ENCODE results near the gene RPTOR. TPM values are rescaled to one million over a fixed set of nuclear protein-coding genes. Genes with fewer than 3 reads are reported as not detected.
A peak's percentile ranks its signal among the peaks of the same experiment; 100 is the strongest.

Gene RPTOR
- total and polyA plus RNA-seq, 4 donors: 12.4 to 46.1 (median 29.7) TPM

- TF ChIP-seq, protein P1, sequence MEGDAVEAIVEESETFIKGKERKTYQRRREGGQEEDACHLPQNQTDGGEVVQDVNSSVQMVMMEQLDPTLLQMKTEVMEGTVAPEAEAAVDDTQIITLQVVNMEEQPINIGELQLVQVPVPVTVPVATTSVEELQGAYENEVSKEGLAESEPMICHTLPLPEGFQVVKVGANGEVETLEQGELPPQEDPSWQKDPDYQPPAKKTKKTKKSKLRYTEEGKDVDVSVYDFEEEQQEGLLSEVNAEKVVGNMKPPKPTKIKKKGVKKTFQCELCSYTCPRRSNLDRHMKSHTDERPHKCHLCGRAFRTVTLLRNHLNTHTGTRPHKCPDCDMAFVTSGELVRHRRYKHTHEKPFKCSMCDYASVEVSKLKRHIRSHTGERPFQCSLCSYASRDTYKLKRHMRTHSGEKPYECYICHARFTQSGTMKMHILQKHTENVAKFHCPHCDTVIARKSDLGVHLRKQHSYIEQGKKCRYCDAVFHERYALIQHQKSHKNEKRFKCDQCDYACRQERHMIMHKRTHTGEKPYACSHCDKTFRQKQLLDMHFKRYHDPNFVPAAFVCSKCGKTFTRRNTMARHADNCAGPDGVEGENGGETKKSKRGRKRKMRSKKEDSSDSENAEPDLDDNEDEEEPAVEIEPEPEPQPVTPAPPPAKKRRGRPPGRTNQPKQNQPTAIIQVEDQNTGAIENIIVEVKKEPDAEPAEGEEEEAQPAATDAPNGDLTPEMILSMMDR (IDR thresholded peaks at IDR 0.05; ENCODE audit: control extremely low read depth, extremely low read depth): no peak
- Histone ChIP-seq H3K9ac (ENCODE audit: insufficient read depth in 1 of 2, low read length in 2 of 2) (no peak overlapping the region), H3K9me3 (ENCODE audit: control insufficient read depth in 4 of 4, insufficient read depth in 3 of 4, low read length in 3 of 4) (no peaks in the 10 kb centered on the region), H3K27ac (ENCODE audit: low read depth in 1 of 2, low read length in 1 of 2) (peak overlapping the region in 1 of 2 donors; percentile 72), H3K4me3 (no peak overlapping the region), H3K27me3 (ENCODE audit: control insufficient read depth in 3 of 3, insufficient read depth in 3 of 3, low read length in 2 of 3) (no peaks in the 10 kb centered on the region), H3K4me1 (ENCODE audit: control insufficient read depth in 5 of 5, insufficient read depth in 5 of 5, low read length in 5 of 5) (peaks cover 0 to 50% (median 16%) of the 10 kb centered on the region in 5 donors), H3K36me3 (ENCODE audit: control insufficient read depth in 4 of 4, insufficient read depth in 4 of 4, low read length in 4 of 4) (peaks cover 2 to 20% (median 11%) of the 10 kb centered on the region in 4 donors)
- peak; percentile 98 to 99 (median 99) for DNase-seq
- WGBS, 2 donors: 65 to 84% methylated on average over 38 of the region's 38 CpGs
- ATAC-seq (ENCODE audit: insufficient read depth, low FRiP score): peak; percentile 41
Observed at GRCh38 chr17:80942423-80943345, 398.0 kb downstream of the RPTOR start.

DNA sequence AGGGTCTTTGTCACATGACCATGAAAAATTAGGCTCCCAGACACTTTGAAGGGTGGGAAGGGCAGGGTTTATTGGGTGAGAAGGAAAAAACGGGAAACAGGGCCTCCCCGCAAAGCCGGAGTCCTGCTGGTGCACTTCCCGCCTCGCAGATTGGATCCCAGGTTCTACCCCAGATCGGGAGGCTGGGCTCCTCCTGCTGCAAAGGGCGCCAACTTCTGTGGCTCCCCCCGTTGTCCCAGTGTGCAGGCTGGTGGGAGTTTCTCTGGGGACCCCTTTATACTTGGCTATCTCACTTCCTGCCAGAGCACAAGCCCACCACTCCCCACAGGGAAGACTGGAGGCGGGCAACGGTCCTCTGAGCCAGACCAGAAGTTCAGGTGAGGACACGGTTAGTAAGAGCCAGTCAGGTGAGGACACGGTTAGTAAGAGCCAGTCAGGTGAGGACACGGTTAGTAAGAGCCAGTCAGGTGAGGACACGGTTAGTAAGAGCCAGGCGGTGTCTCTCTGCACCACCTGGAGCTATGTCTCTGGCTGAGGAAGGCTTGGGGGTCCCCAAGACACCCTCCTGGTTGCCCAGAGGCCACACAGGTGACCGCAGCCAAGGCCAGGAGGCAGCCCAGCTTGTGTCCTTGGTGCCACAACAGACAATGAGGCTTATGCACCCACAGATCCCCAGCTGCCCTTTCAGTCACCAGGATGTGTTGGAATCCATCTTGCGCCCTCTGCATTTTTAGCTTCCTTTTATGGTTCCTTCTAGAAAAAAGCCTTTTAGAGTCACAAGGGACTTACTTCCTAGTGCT lies 398.9 kb downstream of the RPTOR start:
- H3K27me3 ChIP-seq (ENCODE audit: control insufficient read depth in 3 of 3, insufficient read depth in 3 of 3, low read length in 2 of 3): no peaks in the 10 kb centered on the region
- 92 to 97% methylated on average over 17 of the region's 17 CpGs for WGBS, 2 donors
- peaks cover 0 to 50% (median 16%) of the 10 kb centered on the region in 5 donors for H3K4me1 ChIP-seq (ENCODE audit: control insufficient read depth in 5 of 5, insufficient read depth in 5 of 5, low read length in 5 of 5)
- H3K36me3 ChIP-seq (ENCODE audit: control insufficient read depth in 4 of 4, insufficient read depth in 4 of 4, low read length in 4 of 4): peaks cover 2 to 21% (median 11%) of the 10 kb centered on the region in 4 donors
- H3K27ac ChIP-seq (ENCODE audit: low read depth in 1 of 2, low read length in 1 of 2): no peak overlapping the region
- no peak overlapping the region for H3K4me3 ChIP-seq
- no peaks in the 10 kb centered on the region for H3K9me3 ChIP-seq (ENCODE audit: control insufficient read depth in 4 of 4, insufficient read depth in 3 of 4, low read length in 3 of 4)
- no peak for DNase-seq
- no peak for ATAC-seq (ENCODE audit: insufficient read depth, low FRiP score)
- TF ChIP-seq, protein P1 (IDR thresholded peaks at IDR 0.05; ENCODE audit: control extremely low read depth, extremely low read depth): no peak
- no peak overlapping the region for H3K9ac ChIP-seq (ENCODE audit: insufficient read depth in 1 of 2, low read length in 2 of 2)

DNA sequence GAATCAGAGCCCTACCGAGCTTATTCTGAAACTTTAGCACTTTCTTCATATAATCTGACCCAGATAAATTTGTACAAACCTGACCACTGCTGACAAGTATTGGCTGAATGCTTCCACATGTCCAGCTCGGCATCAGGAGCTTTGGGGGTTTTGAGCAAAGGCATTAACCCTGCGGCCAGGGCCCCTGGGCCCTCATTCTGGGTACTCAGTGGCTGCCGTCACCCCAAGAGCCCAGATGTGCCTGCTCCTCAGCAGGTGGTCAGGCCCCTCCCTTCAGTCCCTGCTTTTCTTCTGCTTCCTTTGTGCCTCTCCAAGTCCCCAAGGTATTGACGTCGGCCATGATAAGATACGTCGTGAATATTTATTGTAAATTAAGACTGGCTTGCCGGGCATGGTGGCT lies 399.7 kb downstream of the RPTOR start:
- Histone ChIP-seq H3K27ac (ENCODE audit: low read depth in 1 of 2, low read length in 1 of 2) (no peak overlapping the region), H3K4me1 (ENCODE audit: control insufficient read depth in 5 of 5, insufficient read depth in 5 of 5, low read length in 5 of 5) (peaks cover 0 to 52% (median 21%) of the 10 kb centered on the region in 5 donors), H3K9me3 (ENCODE audit: control insufficient read depth in 4 of 4, insufficient read depth in 3 of 4, low read length in 3 of 4) (no peaks in the 10 kb centered on the region), H3K27me3 (ENCODE audit: control insufficient read depth in 3 of 3, insufficient read depth in 3 of 3, low read length in 2 of 3) (no peaks in the 10 kb centered on the region), H3K4me3 (no peak overlapping the region), H3K9ac (ENCODE audit: insufficient read depth in 1 of 2, low read length in 2 of 2) (no peak overlapping the region), H3K36me3 (ENCODE audit: control insufficient read depth in 4 of 4, insufficient read depth in 4 of 4, low read length in 4 of 4) (peaks cover 2 to 25% (median 9%) of the 10 kb centered on the region in 4 donors)
- TF ChIP-seq, protein P1 (IDR thresholded peaks at IDR 0.05; ENCODE audit: control extremely low read depth, extremely low read depth): no peak
- ATAC-seq (ENCODE audit: insufficient read depth, low FRiP score) (no peak), DNase-seq (no peak)
- 94 to 97% methylated on average over 9 of the region's 9 CpGs for WGBS, 2 donors

Data from lung (tissue), 12 donors.